Bronchial epithelial cell (primary cell): Measurements from ENCODE around the gene FGF12. TPM values are rescaled to one million over a fixed set of nuclear protein-coding genes. Genes with fewer than 3 reads are reported as not detected.
"Not testable (repeated sequence)": the region's sequence is repeated elsewhere in the genome, so short reads cannot be mapped to it uniquely, and the experiment has no call there.

ENCODE experiments used
- DNase-seq: peaks from one replicate; pipeline ENCODE4 v3.0.0-alpha.2; 2010; ENCODE audit warnings: low read depth
- FAIRE-seq: peaks from 2 replicates; lab custom pipeline; 2011; peaks lifted over from hg19 to GRCh38; lab: Jason Lieb, UNC
- H3K27me3 ChIP-seq: 2 replicates; pipeline ENCODE4 v1.5.1; 2011; ENCODE audit warnings: low read length; ENCODE audit not compliant: control insufficient read depth, insufficient read depth
- H3K36me3 ChIP-seq: 2 replicates; pipeline ENCODE4 v1.5.1; 2011; ENCODE audit warnings: low read length; ENCODE audit not compliant: control insufficient read depth, insufficient read depth
- H3K4me3 ChIP-seq: 2 replicates; pipeline ENCODE4 v1.5.1; 2011; ENCODE audit warnings: mild to moderate bottlenecking, low read depth, low read length, control low read depth
- total RNA-seq: library from RNA; depleted of rRNA; stranded (reverse); fragments of >200 nt; gene quantifications from 2 replicates; pipeline ENCODE4 v1.2.1, GENCODE V29; 2014
- TF ChIP-seq, protein P1 (sequence below): IDR thresholded peaks from 2 replicates; pipeline ENCODE4 v1.5.1; 2011; ENCODE audit warnings: mild to moderate bottlenecking, moderate library complexity, low read length, control low read depth, inconsistent platforms; ENCODE audit not compliant: insufficient read depth, severe bottlenecking

FGF12 gene
- total RNA-seq: 0.13 TPM in 1 of 2 replicates, not detected in the other

- TF ChIP-seq, protein P1, sequence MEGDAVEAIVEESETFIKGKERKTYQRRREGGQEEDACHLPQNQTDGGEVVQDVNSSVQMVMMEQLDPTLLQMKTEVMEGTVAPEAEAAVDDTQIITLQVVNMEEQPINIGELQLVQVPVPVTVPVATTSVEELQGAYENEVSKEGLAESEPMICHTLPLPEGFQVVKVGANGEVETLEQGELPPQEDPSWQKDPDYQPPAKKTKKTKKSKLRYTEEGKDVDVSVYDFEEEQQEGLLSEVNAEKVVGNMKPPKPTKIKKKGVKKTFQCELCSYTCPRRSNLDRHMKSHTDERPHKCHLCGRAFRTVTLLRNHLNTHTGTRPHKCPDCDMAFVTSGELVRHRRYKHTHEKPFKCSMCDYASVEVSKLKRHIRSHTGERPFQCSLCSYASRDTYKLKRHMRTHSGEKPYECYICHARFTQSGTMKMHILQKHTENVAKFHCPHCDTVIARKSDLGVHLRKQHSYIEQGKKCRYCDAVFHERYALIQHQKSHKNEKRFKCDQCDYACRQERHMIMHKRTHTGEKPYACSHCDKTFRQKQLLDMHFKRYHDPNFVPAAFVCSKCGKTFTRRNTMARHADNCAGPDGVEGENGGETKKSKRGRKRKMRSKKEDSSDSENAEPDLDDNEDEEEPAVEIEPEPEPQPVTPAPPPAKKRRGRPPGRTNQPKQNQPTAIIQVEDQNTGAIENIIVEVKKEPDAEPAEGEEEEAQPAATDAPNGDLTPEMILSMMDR: no peak
- DNase-seq (peak; percentile 55), FAIRE-seq (no peak)
- no peaks in the 10 kb centered on the region for H3K36me3 ChIP-seq
- no peaks in the 10 kb centered on the region for H3K27me3 ChIP-seq
- H3K4me3 ChIP-seq: no peak within 1 kb of the TSS
Measured at GRCh38 chr3:192727032-192727847, at the start of gene FGF12. Gene FGF12 (minus strand): TSS chr3:192727541.

GRCh38 chr3:192774341-192774740 is 47.0 kb upstream of the FGF12 start:
- not testable (repeated sequence) for FAIRE-seq, H3K4me3 ChIP-seq, DNase-seq

GRCh38 chr3:192772240-192772894 is 45.0 kb upstream of the FGF12 start:
- H3K4me3 ChIP-seq: no peak overlapping the region
- H3K27me3 ChIP-seq: no peaks in the 10 kb centered on the region
- TF ChIP-seq, protein P1: peak; percentile 46
- H3K36me3 ChIP-seq: no peaks in the 10 kb centered on the region
- FAIRE-seq: no peak
- DNase-seq: peak; percentile 37

More at GRCh38 chr3:192774341-192774740, 47.0 kb upstream of the FGF12 start:
- not testable (repeated sequence) for H3K27me3 ChIP-seq, H3K36me3 ChIP-seq

DNA sequence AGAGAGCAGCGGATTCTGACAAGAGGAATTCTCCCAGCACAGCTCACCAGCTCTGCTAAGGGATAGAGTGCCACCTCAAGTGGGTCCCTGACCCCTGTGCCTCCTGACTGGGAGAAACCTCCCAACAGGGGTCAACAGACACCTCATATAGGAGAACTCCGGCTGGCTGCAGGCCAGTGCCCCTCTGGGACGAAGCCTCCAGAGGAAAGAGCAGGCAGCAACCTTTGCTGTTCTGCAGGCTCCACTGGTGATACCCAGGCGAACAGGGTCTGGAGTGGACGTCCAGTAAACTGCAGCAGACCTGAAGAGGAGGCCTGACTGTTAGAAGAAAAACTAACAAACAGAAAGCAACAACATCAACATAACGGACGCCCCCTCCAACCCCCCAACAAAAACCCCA is 31.3 kb upstream of the FGF12 start:
- TF ChIP-seq, protein P1: no peak
- no peaks in the 10 kb centered on the region for H3K27me3 ChIP-seq
- no peak for DNase-seq
- no peak for FAIRE-seq
- no peaks in the 10 kb centered on the region for H3K36me3 ChIP-seq
- H3K4me3 ChIP-seq: no peak overlapping the region

DNA sequence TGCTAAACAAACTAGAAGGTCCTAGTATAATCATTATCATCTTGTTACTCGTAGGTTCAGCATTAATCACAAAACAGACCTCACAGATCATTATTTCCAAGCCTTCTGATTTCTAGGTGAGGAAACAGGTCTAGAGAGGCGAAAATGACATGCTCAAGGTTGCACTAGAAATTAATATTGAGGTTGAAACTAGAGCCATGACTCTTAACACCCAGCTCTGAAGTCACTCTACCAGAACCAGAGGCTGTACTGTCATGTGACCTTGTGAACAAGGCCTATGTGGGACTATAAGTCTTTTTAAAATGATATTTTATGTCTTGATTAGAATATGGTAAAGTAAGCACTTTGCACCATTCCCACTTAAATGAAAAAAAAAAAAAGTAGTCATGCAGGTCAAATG is 23.8 kb upstream of the FGF12 start:
- TF ChIP-seq, protein P1: no peak
- H3K36me3 ChIP-seq: no peaks in the 10 kb centered on the region
- FAIRE-seq (no peak), DNase-seq (no peak)
- H3K4me3 ChIP-seq: no peak overlapping the region
- no peaks in the 10 kb centered on the region for H3K27me3 ChIP-seq

DNA sequence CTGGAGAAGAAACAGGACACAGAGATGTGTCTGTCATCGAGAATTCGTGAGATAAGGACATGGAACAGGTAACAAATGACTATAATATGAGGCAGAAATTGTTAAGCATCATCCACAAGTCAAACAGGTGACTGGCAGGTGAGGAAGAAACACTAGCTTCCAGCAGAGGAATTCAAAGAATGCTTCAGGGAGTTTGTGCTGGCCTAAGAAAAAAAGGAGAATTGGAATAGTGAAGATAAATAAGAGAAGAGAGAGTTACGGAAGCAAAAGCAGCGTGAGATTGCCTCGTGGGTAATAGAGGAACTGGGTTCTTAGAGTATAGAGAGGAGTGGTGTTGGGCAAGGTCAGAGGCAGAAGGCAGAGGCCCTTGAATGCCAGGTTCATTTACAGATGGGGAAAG is 22.9 kb upstream of the FGF12 start:
- DNase-seq: no peak
- Histone ChIP-seq H3K36me3 (no peaks in the 10 kb centered on the region), H3K4me3 (no peak overlapping the region), H3K27me3 (no peaks in the 10 kb centered on the region)
- TF ChIP-seq, protein P1: no peak
- FAIRE-seq: no peak
